Activated CD4-positive, alpha-beta T cell treated with anti-CD3 and anti-CD28 coated beads, Interleukin-2, amount 10 ng/mL, durations not matched to agents 7 days and 5 days (primary cell): Measurements from ENCODE around the gene STXBP6. TPM values are rescaled to one million over a fixed set of nuclear protein-coding genes. Genes with fewer than 3 reads are reported as not detected.

Experiments used
- CTCF ChIA-PET: fragments of 350-600 bp; sonication (Branson Sonifier 250); formaldehyde crosslinking; loops from one replicate; lab custom pipeline; 2021; ENCODE audit warnings: antibody characterized with exemption; lab: Charles Lee
- POLR2A ChIA-PET: fragments of 350-600 bp; sonication (Branson Sonifier 250); formaldehyde crosslinking; loops from one replicate; lab custom pipeline; 2021; ENCODE audit warnings: antibody characterized with exemption; lab: Charles Lee
- DNase-seq: peaks from one replicate; pipeline ENCODE4 v3.0.0-alpha.2; 2020
- H3K27ac Mint-ChIP-seq: one replicate; pipeline ENCODE4 v1.8.0; 2021; ENCODE audit warnings: mild to moderate bottlenecking, moderate library complexity, mixed read lengths
- H3K27me3 Mint-ChIP-seq: one replicate; pipeline ENCODE4 v1.8.0; 2021; ENCODE audit warnings: mixed read lengths
- H3K36me3 Mint-ChIP-seq: one replicate; pipeline ENCODE4 v1.8.0; 2021; ENCODE audit warnings: low read depth, mixed read lengths
- H3K4me1 Mint-ChIP-seq: one replicate; pipeline ENCODE4 v1.8.0; 2021; ENCODE audit warnings: mixed read lengths
- H3K4me3 Mint-ChIP-seq: one replicate; pipeline ENCODE4 v1.8.0; 2021; ENCODE audit warnings: mild to moderate bottlenecking, moderate library complexity, mixed read lengths
- H3K9me3 Mint-ChIP-seq: one replicate; pipeline ENCODE4 v1.8.0; 2021; ENCODE audit warnings: mixed read lengths
- total RNA-seq, 2 experiments: library from RNA; stranded (reverse); gene quantifications; one replicate each; pipeline ENCODE4 v1.2.3, GENCODE V29; 2021

STXBP6 gene
- total RNA-seq, 2 experiments from 2014 or later, result not detected

DNA sequence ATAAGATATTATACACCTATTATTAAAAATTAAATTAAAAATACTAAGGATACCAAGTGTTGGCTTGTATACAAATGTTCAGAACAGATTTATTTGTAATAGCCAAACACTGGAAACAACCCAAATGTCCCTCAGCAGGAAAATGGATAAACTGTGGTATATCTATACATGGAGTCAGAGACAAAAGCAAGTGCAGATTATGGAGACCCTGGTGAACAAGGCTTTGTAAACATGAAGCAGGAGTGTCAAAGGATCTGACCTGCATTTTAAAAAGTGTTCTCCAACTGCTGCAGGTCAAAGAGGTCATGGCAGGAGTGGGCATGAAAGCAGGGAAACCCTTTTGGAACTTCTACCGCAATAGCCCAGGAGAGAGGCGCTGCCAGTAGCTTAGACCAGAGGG is 181.6 kb downstream of the STXBP6 start:
- Mint-ChIP-seq H3K36me3 (no peaks in the 10 kb centered on the region), H3K9me3 (no peaks in the 10 kb centered on the region), H3K27ac (no peak overlapping the region), H3K27me3 (peaks cover 7% of the 10 kb centered on the region), H3K4me3 (no peak overlapping the region), H3K4me1 (no peaks in the 10 kb centered on the region)
- POLR2A ChIA-PET, result no interaction called here
- DNase-seq, result no peak
- CTCF ChIA-PET, result no interaction called here

DNA sequence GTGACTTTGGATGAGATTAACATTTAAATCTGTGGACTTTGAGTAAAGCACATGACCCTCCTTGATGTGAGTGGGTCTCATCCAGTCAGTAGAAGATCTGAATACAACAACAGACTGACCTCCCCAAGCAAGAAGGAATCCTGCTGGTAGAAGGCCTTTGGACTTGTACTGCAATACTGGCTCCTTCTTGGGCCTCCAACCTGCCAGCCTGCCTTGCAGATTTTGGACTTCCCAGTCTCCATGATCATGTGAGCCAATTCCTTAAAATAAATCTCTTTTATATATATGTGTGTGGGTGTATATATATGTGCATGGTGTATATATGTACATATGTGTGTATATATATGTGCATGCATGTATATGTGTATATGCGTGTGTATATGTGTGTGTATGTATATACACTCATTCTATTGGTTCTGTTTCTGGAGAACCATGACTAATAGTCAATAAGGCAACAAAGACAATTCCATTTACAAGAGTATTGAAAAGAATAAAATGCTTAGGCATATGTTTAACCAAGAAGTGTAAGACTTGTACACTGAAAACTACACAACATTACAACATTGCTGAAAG is 183.8 kb downstream of the STXBP6 start:
- no peak overlapping the region for H3K4me3 Mint-ChIP-seq
- POLR2A ChIA-PET, result no interaction called here
- no peaks in the 10 kb centered on the region for H3K9me3 Mint-ChIP-seq
- no peak for DNase-seq
- H3K4me1 Mint-ChIP-seq, result no peaks in the 10 kb centered on the region
- CTCF ChIA-PET, result no interaction called here
- no peak overlapping the region for H3K27ac Mint-ChIP-seq
- peaks cover 7% of the 10 kb centered on the region for H3K27me3 Mint-ChIP-seq
- no peaks in the 10 kb centered on the region for H3K36me3 Mint-ChIP-seq

DNA sequence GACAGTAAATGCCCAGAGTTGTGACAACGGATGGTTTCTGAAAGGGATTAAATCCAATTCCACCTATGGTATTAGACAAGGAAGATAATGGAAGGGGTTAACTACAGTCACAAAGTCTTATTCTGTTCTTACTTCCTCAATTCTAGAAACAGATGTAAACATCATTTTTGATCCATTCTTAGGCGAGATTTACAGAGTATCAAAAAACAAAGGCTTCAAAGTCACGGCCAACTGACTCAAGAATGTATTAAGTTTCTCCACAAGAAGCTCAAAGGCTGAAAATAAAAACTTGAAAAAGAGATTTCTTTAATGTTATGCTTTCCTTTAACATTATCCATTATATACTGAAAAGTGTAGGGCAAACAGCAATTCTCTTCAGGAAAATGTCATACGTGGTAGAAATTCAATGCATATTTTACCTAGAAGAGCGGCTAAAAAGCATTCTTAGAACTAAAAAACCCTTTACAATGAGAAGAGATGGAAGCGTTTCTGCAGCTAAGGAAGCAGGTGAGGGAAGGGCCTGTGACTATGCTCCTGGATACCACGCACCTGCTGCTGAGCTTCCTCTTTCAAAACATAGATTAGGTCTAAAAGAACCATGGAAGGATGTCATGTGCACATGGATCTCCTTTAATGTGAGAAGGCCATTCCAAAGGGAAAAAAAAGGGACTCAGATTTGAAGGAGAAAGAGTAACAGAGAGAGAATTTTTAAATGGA is 185.8 kb downstream of the STXBP6 start:
- Mint-ChIP-seq H3K4me3 (no peak overlapping the region), H3K27me3 (peaks cover 7% of the 10 kb centered on the region), H3K9me3 (no peaks in the 10 kb centered on the region), H3K36me3 (no peaks in the 10 kb centered on the region), H3K4me1 (no peaks in the 10 kb centered on the region), H3K27ac (no peak overlapping the region)
- ChIA-PET CTCF (no interaction called here), POLR2A (no interaction called here)
- no peak for DNase-seq

DNA sequence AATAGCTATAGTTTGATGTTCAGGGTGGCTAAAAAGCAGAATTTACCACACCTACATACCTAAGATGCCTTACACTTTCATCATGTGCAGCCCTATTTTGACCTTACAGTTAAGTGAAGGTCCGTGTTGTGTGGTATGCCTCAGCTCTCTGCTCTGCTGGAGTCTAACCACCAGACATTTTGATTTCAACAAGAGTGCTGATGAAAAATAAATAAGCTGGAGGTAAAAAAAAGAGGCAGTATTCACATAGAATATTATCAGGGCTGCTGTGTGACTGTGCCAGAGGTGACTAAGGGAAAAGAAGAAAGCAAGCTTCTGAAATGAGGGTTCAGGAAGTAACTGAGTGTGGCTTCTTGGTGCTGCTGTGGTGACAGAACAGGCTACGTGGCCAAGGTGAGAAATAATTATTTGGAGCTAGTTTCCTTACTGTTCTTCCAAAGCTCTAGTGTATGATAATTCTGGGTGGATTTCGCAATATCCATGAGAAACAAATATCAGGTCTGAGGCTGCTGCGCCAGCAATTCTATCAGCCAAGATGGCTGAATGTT is 188.8 kb downstream of the STXBP6 start:
- no peaks in the 10 kb centered on the region for H3K36me3 Mint-ChIP-seq
- no peak overlapping the region for H3K4me3 Mint-ChIP-seq
- POLR2A ChIA-PET, result interaction anchor here (0.6 kb wide), 1 partner anchor 274 kb away, joined by 5 read pairs; no protein-coding TSS in a partner anchor
- no peaks in the 10 kb centered on the region for H3K4me1 Mint-ChIP-seq
- no peaks in the 10 kb centered on the region for H3K9me3 Mint-ChIP-seq
- H3K27me3 Mint-ChIP-seq, result peaks cover 10% of the 10 kb centered on the region
- no peak for DNase-seq
- CTCF ChIA-PET, result no interaction called here
- H3K27ac Mint-ChIP-seq, result no peak overlapping the region

DNA sequence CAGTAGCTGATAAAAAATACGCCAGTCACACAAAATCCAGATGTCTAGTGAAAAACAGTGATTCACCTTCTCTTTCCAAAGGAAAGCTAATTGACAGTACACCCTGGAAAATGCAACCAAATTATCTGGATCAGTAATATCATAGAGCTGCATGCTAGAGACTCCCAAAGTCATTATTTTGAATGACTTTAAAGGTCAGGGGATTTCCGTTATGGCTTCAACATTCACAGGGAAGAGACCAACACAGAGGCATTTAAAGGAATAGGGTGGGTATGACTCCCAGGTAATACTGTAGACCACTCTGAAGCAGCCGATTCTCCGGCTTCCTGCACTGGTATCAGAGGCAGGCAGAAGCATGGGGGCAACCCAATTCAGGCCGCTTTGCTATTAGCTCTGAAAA is 190.4 kb downstream of the STXBP6 start:
- ChIA-PET CTCF (no interaction called here), POLR2A (no interaction called here)
- H3K36me3 Mint-ChIP-seq, result no peaks in the 10 kb centered on the region
- no peaks in the 10 kb centered on the region for H3K9me3 Mint-ChIP-seq
- peaks cover 14% of the 10 kb centered on the region for H3K27me3 Mint-ChIP-seq
- H3K4me1 Mint-ChIP-seq, result no peaks in the 10 kb centered on the region
- no peak overlapping the region for H3K4me3 Mint-ChIP-seq
- H3K27ac Mint-ChIP-seq, result no peak overlapping the region
- DNase-seq, result no peak

DNA sequence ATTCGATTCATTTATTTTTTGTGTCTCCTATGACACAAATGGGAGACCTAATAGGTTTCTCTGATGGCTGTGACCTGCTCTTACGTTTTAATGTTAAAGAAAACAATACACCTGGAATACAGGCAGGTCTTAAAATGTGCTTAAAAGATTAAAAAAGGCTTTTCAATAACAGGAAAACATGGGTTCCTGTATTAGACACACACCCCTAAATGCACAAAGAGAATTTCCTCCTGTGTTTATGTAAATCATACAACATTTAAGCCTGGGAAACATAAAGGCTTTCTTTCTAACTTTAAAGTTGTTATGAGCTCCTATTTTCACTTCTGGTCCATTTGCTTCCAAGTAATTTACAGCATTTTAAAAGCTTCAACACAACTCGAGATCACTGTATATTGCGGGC is 191.3 kb downstream of the STXBP6 start:
- CTCF ChIA-PET, result no interaction called here
- H3K27ac Mint-ChIP-seq, result no peak overlapping the region

DNA sequence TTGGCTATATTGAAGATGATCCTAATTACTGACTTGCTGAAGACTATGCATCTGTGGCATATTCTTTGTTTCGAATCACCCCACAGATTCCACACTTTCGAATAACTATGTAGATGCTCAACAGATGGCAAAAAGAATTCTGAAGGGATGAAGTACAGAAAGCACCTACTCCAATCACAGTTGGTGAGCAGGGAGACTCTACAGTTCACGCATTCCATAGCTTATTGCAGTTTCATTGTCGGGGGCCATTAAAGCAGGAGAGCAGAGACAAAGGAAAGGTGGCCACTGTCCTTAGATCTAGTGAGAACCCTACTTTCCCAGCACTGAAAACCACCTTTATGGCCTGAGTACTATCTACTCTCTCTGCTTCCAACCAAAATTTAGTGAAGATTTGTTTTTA is 191.9 kb downstream of the STXBP6 start:
- ChIA-PET CTCF (no interaction called here), POLR2A (no interaction called here)
- Mint-ChIP-seq H3K27me3 (peaks cover 11% of the 10 kb centered on the region), H3K9me3 (no peaks in the 10 kb centered on the region), H3K27ac (no peak overlapping the region), H3K4me3 (no peak overlapping the region), H3K36me3 (no peaks in the 10 kb centered on the region), H3K4me1 (no peaks in the 10 kb centered on the region)
- no peak for DNase-seq

More for the DNA sequence above, 191.3 kb downstream of the STXBP6 start:
- Mint-ChIP-seq H3K9me3 (no peaks in the 10 kb centered on the region), H3K36me3 (no peaks in the 10 kb centered on the region), H3K27me3 (peaks cover 10% of the 10 kb centered on the region), H3K4me1 (no peaks in the 10 kb centered on the region), H3K4me3 (no peak overlapping the region)
- POLR2A ChIA-PET, result no interaction called here
- DNase-seq, result no peak

DNA sequence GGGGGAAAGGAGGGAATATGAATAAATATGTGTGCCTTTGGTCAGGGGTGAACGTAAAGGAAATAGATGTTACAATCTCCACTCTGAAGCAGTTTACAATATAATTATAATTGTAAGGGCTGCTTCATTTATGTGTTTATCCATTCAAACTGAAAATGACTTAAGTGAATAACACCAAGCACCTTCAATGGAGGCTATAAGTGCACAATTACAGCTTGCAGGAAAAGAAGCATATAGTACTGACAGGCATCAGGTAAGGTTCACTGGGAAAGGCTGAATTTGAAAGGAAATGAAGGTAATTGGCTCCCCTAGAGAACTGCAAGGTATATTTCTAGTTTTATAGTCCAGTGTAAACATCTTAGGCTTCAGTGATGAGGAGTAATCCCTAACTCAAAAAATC is 192.7 kb downstream of the STXBP6 start:
- ChIA-PET POLR2A (no interaction called here), CTCF (no interaction called here)
- H3K9me3 Mint-ChIP-seq, result no peaks in the 10 kb centered on the region
- H3K4me3 Mint-ChIP-seq, result no peak overlapping the region
- peaks cover 11% of the 10 kb centered on the region for H3K27me3 Mint-ChIP-seq
- no peak overlapping the region for H3K27ac Mint-ChIP-seq
- H3K4me1 Mint-ChIP-seq, result no peaks in the 10 kb centered on the region
- H3K36me3 Mint-ChIP-seq, result no peaks in the 10 kb centered on the region
- no peak for DNase-seq

DNA sequence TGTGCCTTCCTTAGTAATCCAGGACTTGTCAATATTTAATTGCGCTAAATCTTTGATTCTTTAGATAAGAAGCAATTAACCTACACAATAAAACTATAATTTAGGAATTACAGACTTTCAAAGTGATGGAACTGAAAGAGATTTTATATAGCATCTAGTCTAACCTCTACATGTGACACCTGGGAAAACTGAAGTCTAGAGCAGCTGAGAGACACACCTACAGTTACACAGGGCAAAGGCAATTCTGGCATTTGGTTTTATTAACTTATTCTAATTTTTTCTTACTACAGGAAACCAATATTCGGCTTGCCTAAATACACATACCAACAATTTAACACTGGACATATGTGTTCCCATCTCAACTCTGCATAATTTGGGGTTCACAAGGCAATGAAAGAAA is 196.5 kb downstream of the STXBP6 start:
- Mint-ChIP-seq H3K27me3 (peaks cover 14% of the 10 kb centered on the region), H3K4me3 (no peak overlapping the region), H3K4me1 (no peaks in the 10 kb centered on the region), H3K36me3 (no peaks in the 10 kb centered on the region), H3K9me3 (no peaks in the 10 kb centered on the region), H3K27ac (no peak overlapping the region)
- ChIA-PET CTCF (interaction anchor here (0.7 kb wide), 1 partner anchor 24 kb away, joined by 3 read pairs; no protein-coding TSS in a partner anchor), POLR2A (no interaction called here)
- no peak for DNase-seq

DNA sequence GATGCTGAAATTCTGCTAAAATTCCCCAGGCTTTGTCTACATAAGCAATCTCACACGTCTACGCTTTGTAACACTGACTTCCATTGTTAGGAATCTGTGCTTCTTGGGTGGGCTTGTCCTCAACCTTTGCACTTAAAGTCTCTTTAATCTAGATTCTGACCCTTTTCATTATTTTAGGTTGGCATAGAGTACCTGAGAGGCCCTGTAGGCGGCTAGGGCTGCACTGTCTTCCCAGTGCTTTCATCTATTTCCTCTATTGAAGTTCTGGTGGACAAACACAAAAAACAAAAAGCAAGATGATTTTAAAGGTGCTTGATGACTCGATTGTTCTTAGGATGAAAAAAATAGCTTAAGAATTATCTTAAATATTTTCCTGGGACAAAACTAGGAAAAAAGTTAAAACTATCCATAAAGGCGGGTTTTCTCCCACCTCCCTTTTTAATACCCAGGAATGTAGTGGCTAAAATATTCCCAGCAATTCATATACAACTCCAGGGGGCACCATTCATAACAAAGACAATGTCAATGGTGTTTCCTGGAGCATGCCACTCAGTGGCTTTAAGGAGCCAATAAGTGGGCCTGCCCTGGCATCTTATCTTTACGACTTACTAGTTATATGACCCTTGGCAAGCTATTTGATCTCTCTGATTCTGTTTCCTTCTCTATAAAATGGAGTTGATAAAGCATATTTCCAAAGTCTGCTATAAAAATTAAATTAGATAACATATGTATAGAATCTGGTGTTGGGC is 197.5 kb downstream of the STXBP6 start:
- H3K4me3 Mint-ChIP-seq, result no peak overlapping the region
- ChIA-PET CTCF (no interaction called here), POLR2A (interaction anchor here (0.6 kb wide), 1 partner anchor 84 kb away, joined by 3 read pairs; no protein-coding TSS in a partner anchor)
- H3K4me1 Mint-ChIP-seq, result no peaks in the 10 kb centered on the region
- H3K9me3 Mint-ChIP-seq, result no peaks in the 10 kb centered on the region
- H3K27ac Mint-ChIP-seq, result no peak overlapping the region
- H3K36me3 Mint-ChIP-seq, result no peaks in the 10 kb centered on the region
- no peak for DNase-seq
- peaks cover 15% of the 10 kb centered on the region for H3K27me3 Mint-ChIP-seq

DNA sequence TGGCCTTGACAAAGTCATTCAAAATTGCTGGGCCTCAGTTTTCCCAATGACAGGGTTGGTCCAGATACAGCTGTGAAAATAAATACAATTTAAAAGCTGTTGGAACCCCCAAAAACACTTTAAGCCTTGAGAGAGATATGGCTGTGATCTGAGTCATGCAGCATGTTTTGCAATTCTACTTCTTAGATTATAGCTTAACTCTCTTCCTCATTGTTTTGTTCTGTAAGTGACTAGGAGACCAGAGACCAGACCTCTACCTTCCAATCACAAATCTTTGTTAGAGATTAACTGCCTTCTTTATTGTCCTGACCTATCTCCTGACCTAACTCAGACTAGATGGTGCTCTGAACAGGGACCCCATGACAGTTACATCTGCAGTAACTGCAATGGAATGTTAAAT is 198.1 kb downstream of the STXBP6 start:
- Mint-ChIP-seq H3K27ac (no peak overlapping the region), H3K9me3 (no peaks in the 10 kb centered on the region), H3K27me3 (peaks cover 18% of the 10 kb centered on the region), H3K4me1 (no peaks in the 10 kb centered on the region), H3K36me3 (no peaks in the 10 kb centered on the region), H3K4me3 (no peak overlapping the region)
- DNase-seq, result no peak
- POLR2A ChIA-PET, result no interaction called here
- CTCF ChIA-PET, result no interaction called here

DNA sequence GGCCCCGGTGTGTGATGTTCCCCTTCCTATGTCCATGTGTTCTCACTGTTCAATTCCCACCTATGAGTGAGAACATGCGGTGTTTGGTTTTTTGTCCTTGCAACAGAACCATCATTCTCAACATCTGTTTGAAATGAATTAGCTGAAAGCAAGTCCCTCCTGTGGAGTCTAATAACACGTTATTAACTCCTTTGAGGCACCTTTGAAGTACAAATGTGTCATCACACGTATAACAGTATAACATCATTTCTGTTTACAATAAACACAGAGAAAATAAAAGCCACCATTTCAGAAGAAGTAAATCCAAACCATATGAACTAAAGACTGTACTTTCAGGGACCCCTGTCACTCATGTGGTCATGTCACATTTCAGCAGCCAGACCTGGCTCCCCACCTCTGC is 198.5 kb downstream of the STXBP6 start:
- Mint-ChIP-seq H3K27me3 (peaks cover 18% of the 10 kb centered on the region), H3K4me1 (no peaks in the 10 kb centered on the region), H3K36me3 (no peaks in the 10 kb centered on the region), H3K9me3 (no peaks in the 10 kb centered on the region), H3K27ac (no peak overlapping the region), H3K4me3 (no peak overlapping the region)
- POLR2A ChIA-PET, result no interaction called here
- CTCF ChIA-PET, result no interaction called here
- no peak for DNase-seq

DNA sequence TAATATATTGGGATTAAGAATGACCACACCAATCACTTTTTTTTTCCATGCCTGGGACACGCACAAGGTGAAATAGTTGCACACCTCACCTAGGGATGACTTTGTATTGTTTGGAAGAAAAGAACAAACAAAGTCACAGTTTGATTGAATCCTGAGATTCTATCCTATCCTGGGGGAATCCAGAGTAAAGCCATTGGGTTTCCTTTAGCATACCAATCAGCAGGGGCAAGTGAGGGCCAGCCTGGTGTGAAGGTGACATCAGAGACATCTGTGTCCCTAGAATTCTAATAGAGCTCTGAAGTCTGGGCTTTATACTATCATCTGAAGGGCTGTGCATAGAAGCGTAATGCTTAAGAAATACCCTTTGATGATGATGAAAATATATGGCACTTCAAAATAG is 199.9 kb downstream of the STXBP6 start:
- peaks cover 17% of the 10 kb centered on the region for H3K27me3 Mint-ChIP-seq
- no peaks in the 10 kb centered on the region for H3K9me3 Mint-ChIP-seq
- no peak for DNase-seq
- H3K27ac Mint-ChIP-seq, result no peak overlapping the region
- ChIA-PET CTCF (no interaction called here), POLR2A (no interaction called here)
- no peaks in the 10 kb centered on the region for H3K36me3 Mint-ChIP-seq
- H3K4me1 Mint-ChIP-seq, result no peaks in the 10 kb centered on the region
- no peak overlapping the region for H3K4me3 Mint-ChIP-seq
